DND-41 (cell line): ENCODE measurements around the gene DPM3.

ENCODE experiments used
- CTCF ChIP-seq: IDR thresholded peaks from 2 replicates; pipeline ENCODE4 v1.5.1; 2012; ENCODE audit warnings: borderline replicate concordance, low read length, moderate library complexity, mild to moderate bottlenecking; ENCODE audit not compliant: poor library complexity, severe bottlenecking; ENCODE audit errors: extremely low read depth
- EZH2 ChIP-seq: IDR thresholded peaks from 3 replicates; pipeline ENCODE4 v1.6.1; 2012; ENCODE audit warnings: borderline replicate concordance, low read depth, mild to moderate bottlenecking, moderate library complexity, low read length, inconsistent platforms; ENCODE audit not compliant: severe bottlenecking

GRCh38 chr1:155140630-155140953 is 261 bp upstream of the DPM3 start:
- TF ChIP-seq CTCF = no peak
- TF ChIP-seq EZH2 = no peak
